ENCODE results near the gene AP3S2. TPM values are rescaled to one million over a fixed set of nuclear protein-coding genes. Genes with fewer than 3 reads are reported as not detected.
A peak's percentile ranks its signal among the peaks of the same experiment; 100 is the strongest.

Gene AP3S2
- total and polyA plus RNA-seq, 2 donors (not counting 1 experiment from before 2014, with no cell fraction given): 11.3 to 32.3 TPM

GRCh38 chr15:89836267-89837133 lies 57.3 kb downstream of the AP3S2 start:
- intact Hi-C loops (cut with micrococcal nuclease): loop anchor here (10.0 kb wide), 1 partner anchor 72 kb away; no protein-coding TSS in a partner anchor
- CTCF ChIA-PET: interaction anchor here (0.9 kb wide), 1 partner anchor 75 kb away, joined by 3 read pairs; no protein-coding TSS in a partner anchor
- H3K4me2 ChIP-seq (replicated peaks; ENCODE audit: low read depth, low read length, poor library complexity, severe bottlenecking): no peak overlapping the region
- no peaks in the 10 kb centered on the region for H3K27me3 ChIP-seq (replicated peaks in 1 of 4; ENCODE audit: control extremely low read depth in 1 of 4, control insufficient read depth in 3 of 4, insufficient read depth in 4 of 4, low read length in 3 of 4)
- Mint-ChIP-seq H3K27me3 (no peaks in the 10 kb centered on the region), H3K9me3 (ENCODE audit: insufficient read depth) (no peaks in the 10 kb centered on the region), H3K27ac (peak overlapping the region; percentile 23), H3K4me3 (no peak overlapping the region), H3K4me1 (peaks cover 9% of the 10 kb centered on the region)
- H3K4me1 ChIP-seq (ENCODE audit: control insufficient read depth in 2 of 2, insufficient read depth in 2 of 2, low read length in 2 of 2): peaks cover 0 to 5% of the 10 kb centered on the region in 2 donors
- peaks cover 0 to 43% of the 10 kb centered on the region in 2 experiments for H3K36me3 ChIP-seq (replicated peaks in 1 of 2; ENCODE audit: control extremely low read depth in 1 of 2, control insufficient read depth in 1 of 2, extremely low read depth in 1 of 2, insufficient read depth in 2 of 2, low read length in 1 of 2)
- H3K9ac ChIP-seq (ENCODE audit: low read length): no peak overlapping the region
- no peak overlapping the region for H3K27ac ChIP-seq (ENCODE audit: low read length in 2 of 2)
- no peaks in the 10 kb centered on the region for H4K20me1 ChIP-seq (ENCODE audit: control insufficient read depth, insufficient read depth, low read length, poor library complexity, severe bottlenecking)
- no peak for DNase-seq
- TF ChIP-seq CTCF (IDR thresholded peaks at IDR 0.05): no peak
- TF ChIP-seq EZH2 (IDR thresholded peaks at IDR 0.05; ENCODE audit: borderline replicate concordance, insufficient read depth, low read depth, low read length, poor library complexity, severe bottlenecking): no peak
- no peak overlapping the region for H3K4me3 ChIP-seq (ENCODE audit: control extremely low read depth in 1 of 5, extremely low read depth in 1 of 5, insufficient read depth in 1 of 5, low read depth in 2 of 5, low read length in 4 of 5)
- no peaks in the 10 kb centered on the region for H3K79me2 ChIP-seq (ENCODE audit: control insufficient read depth, insufficient read depth, low read length)
- POLR2A ChIA-PET: no interaction called here
- 88% methylated on average over 4 of the region's 11 CpGs for whole genome bisulfite sequencing (ENCODE audit: insufficient coverage)
- no peak overlapping the region for H2AFZ ChIP-seq (ENCODE audit: insufficient read depth, low read depth, low read length, poor library complexity, severe bottlenecking)
- no peak for ATAC-seq (ENCODE audit: low read depth)
- H3K9me3 ChIP-seq (ENCODE audit: control extremely low read depth in 1 of 3, control insufficient read depth in 2 of 3, insufficient read depth in 1 of 3, low read length in 2 of 3): no peaks in the 10 kb centered on the region

GRCh38 chr15:89835176-89835564 lies 58.6 kb downstream of the AP3S2 start:
- Histone ChIP-seq H3K4me3 (ENCODE audit: control extremely low read depth in 1 of 5, extremely low read depth in 1 of 5, insufficient read depth in 1 of 5, low read depth in 2 of 5, low read length in 4 of 5) (no peak overlapping the region), H3K27me3 (replicated peaks in 1 of 4; ENCODE audit: control extremely low read depth in 1 of 4, control insufficient read depth in 3 of 4, insufficient read depth in 4 of 4, low read length in 3 of 4) (no peaks in the 10 kb centered on the region), H4K20me1 (ENCODE audit: control insufficient read depth, insufficient read depth, low read length, poor library complexity, severe bottlenecking) (no peaks in the 10 kb centered on the region), H2AFZ (ENCODE audit: insufficient read depth, low read depth, low read length, poor library complexity, severe bottlenecking) (no peak overlapping the region), H3K9ac (ENCODE audit: low read length) (no peak overlapping the region), H3K79me2 (ENCODE audit: control insufficient read depth, insufficient read depth, low read length) (no peaks in the 10 kb centered on the region), H3K4me2 (replicated peaks; ENCODE audit: low read depth, low read length, poor library complexity, severe bottlenecking) (no peak overlapping the region), H3K27ac (ENCODE audit: low read length in 2 of 2) (no peak overlapping the region), H3K4me1 (ENCODE audit: control insufficient read depth in 2 of 2, insufficient read depth in 2 of 2, low read length in 2 of 2) (peaks cover 0 to 5% of the 10 kb centered on the region in 2 donors), H3K36me3 (replicated peaks in 1 of 2; ENCODE audit: control extremely low read depth in 1 of 2, control insufficient read depth in 1 of 2, extremely low read depth in 1 of 2, insufficient read depth in 2 of 2, low read length in 1 of 2) (peaks cover 0 to 40% of the 10 kb centered on the region in 2 experiments), H3K9me3 (ENCODE audit: control extremely low read depth in 1 of 3, control insufficient read depth in 2 of 3, insufficient read depth in 1 of 3, low read length in 2 of 3) (no peaks in the 10 kb centered on the region)
- H3K27me3 Mint-ChIP-seq: no peaks in the 10 kb centered on the region
- no peak for ATAC-seq (ENCODE audit: low read depth)
- intact Hi-C loops (cut with micrococcal nuclease): loop anchor here (10.0 kb wide), 1 partner anchor 70 kb away; no protein-coding TSS in a partner anchor
- TF ChIP-seq CTCF (IDR thresholded peaks at IDR 0.05): no peak
- no peak for TF ChIP-seq EZH2 (IDR thresholded peaks at IDR 0.05; ENCODE audit: borderline replicate concordance, insufficient read depth, low read depth, low read length, poor library complexity, severe bottlenecking)
- POLR2A ChIA-PET: no interaction called here
- peaks cover 9% of the 10 kb centered on the region for H3K4me1 Mint-ChIP-seq
- CTCF ChIA-PET: interaction anchor here (0.6 kb wide), 1 partner anchor 97 kb away, joined by 3 read pairs; no protein-coding TSS in a partner anchor
- H3K9me3 Mint-ChIP-seq (ENCODE audit: insufficient read depth): no peaks in the 10 kb centered on the region
- no peak overlapping the region for H3K4me3 Mint-ChIP-seq
- no peak overlapping the region for H3K27ac Mint-ChIP-seq
- DNase-seq: no peak
- 97% methylated on average over 5 of the region's 5 CpGs for WGBS (ENCODE audit: insufficient coverage)

Measured in B cell (primary cell).